PC-3 (cell line): ENCODE results near the gene GAB2. TPM values are rescaled to one million over a fixed set of nuclear protein-coding genes. Genes with fewer than 3 reads are reported as not detected.

Experiments used
- ATAC-seq: fragments of 200-7000 bp; cut with Tn5 transposase; 2 replicates; pipeline ENCODE4 v1.9.1; 2020; ENCODE audit warnings: mild to moderate bottlenecking, moderate library complexity
- BruUV-seq: library from RNA; stranded (reverse); fragments of 400-500 nt; replicated peaks from 2 replicates; lab custom pipeline; 2021; lab: Mats Ljungman, UMichigan
- CTCF ChIA-PET: fragments of 300-600 bp; sonication (Branson Sonifier 250); formaldehyde crosslinking; loops from one replicate; lab custom pipeline; 2022; ENCODE audit warnings: antibody characterized with exemption; lab: Charles Lee
- POLR2A ChIA-PET: fragments of 300-600 bp; sonication (Branson Sonifier 250); formaldehyde crosslinking; loops from one replicate; lab custom pipeline; 2022; ENCODE audit warnings: antibody characterized with exemption; ENCODE audit not compliant: unreplicated experiment; lab: Charles Lee
- DNase-seq: peaks from one replicate; pipeline ENCODE4 v3.0.0-alpha.2; 2015
- H2AFZ ChIP-seq: fragments of 300-600 bp; sonication (generic); 2 replicates; pipeline ENCODE4 v1.6.0; 2016; ENCODE audit warnings: antibody characterized with exemption, low read length
- H3F3A ChIP-seq: fragments of 300-600 bp; sonication (generic); one replicate; pipeline ENCODE4 v1.6.0; 2017; ENCODE audit warnings: antibody characterized with exemption, low read length, control low read depth, mild to moderate bottlenecking; ENCODE audit not compliant: unreplicated experiment
- H3K27ac ChIP-seq: fragments of 300-600 bp; sonication (generic); 2 replicates; pipeline ENCODE4 v1.5.1; 2016; ENCODE audit warnings: mild to moderate bottlenecking, low read length
- H3K27me3 ChIP-seq: fragments of 300-600 bp; sonication (generic); 2 replicates; pipeline ENCODE4 v1.6.1; 2016; ENCODE audit warnings: low read length, mixed read lengths
- H3K36me3 ChIP-seq: fragments of 300-600 bp; sonication (generic); 2 replicates; pipeline ENCODE4 v1.6.1; 2016; ENCODE audit warnings: low read depth, mixed run types, low read length, mixed read lengths
- H3K4me1 ChIP-seq: fragments of 300-600 bp; sonication (generic); 2 replicates; pipeline ENCODE4 v1.5.1; 2016; ENCODE audit warnings: low read length; ENCODE audit not compliant: insufficient read depth
- H3K4me2 ChIP-seq: fragments of 300-600 bp; sonication (generic); 2 replicates; pipeline ENCODE4 v1.6.0; 2016; ENCODE audit warnings: low read length
- H3K4me3 ChIP-seq: fragments of 300-600 bp; sonication (generic); 2 replicates; pipeline ENCODE4 v1.5.1; 2016; ENCODE audit warnings: mild to moderate bottlenecking, low read length, mixed read lengths
- H3K79me2 ChIP-seq: fragments of 300-600 bp; sonication (generic); 2 replicates; pipeline ENCODE4 v1.6.1; 2017; ENCODE audit warnings: low read length, mixed read lengths
- H3K9ac ChIP-seq: fragments of 300-600 bp; sonication (generic); 2 replicates; pipeline ENCODE4 v1.6.0; 2016; ENCODE audit warnings: mild to moderate bottlenecking, low read length
- H3K9me2 ChIP-seq: fragments of 300-600 bp; sonication (generic); replicated peaks from 2 replicates; pipeline ENCODE4 v1.6.1; 2016; ENCODE audit warnings: mixed run types, low read length, mixed read lengths
- H3K9me3 ChIP-seq: fragments of 300-600 bp; sonication (generic); 2 replicates; pipeline ENCODE4 v1.6.1; 2016; ENCODE audit warnings: low read length, mixed read lengths
- H4K20me1 ChIP-seq: fragments of 300-600 bp; sonication (generic); 2 replicates; pipeline ENCODE4 v1.6.1; 2016; ENCODE audit warnings: low read length, mixed read lengths
- CTCF ChIP-seq: fragments of 300-600 bp; sonication (generic); conservative IDR thresholded peaks from 2 replicates; pipeline ENCODE4 v1.5.1; 2017; ENCODE audit warnings: antibody characterized with exemption, low read depth, mild to moderate bottlenecking, low read length
- EZH2 ChIP-seq: fragments of 300-600 bp; sonication (generic); IDR thresholded peaks from one replicate; pipeline ENCODE4 v1.6.1; 2017; ENCODE audit warnings: antibody characterized with exemption, mild to moderate bottlenecking, low read length; ENCODE audit not compliant: unreplicated experiment
- EZH2phosphoT487 ChIP-seq: fragments of 300-600 bp; sonication (generic); IDR thresholded peaks from 2 replicates; pipeline ENCODE4 v1.6.1; 2018; ENCODE audit warnings: mild to moderate bottlenecking, antibody characterized with exemption, low read length, borderline replicate concordance
- intact Hi-C: fragments of 100-400 bp; cut with micrococcal nuclease; formaldehyde crosslinking; loops from 2 replicates; pipeline ENCODE4 v1.9.0; 2023
- total RNA-seq: library from RNA; depleted of rRNA; stranded (reverse); fragments of >200 nt; gene quantifications from 2 replicates; pipeline ENCODE4 v1.2.3, GENCODE V29; 2014

GAB2 gene
- total RNA-seq, 1 experiment from 2014 or later = 7.1 TPM

DNA sequence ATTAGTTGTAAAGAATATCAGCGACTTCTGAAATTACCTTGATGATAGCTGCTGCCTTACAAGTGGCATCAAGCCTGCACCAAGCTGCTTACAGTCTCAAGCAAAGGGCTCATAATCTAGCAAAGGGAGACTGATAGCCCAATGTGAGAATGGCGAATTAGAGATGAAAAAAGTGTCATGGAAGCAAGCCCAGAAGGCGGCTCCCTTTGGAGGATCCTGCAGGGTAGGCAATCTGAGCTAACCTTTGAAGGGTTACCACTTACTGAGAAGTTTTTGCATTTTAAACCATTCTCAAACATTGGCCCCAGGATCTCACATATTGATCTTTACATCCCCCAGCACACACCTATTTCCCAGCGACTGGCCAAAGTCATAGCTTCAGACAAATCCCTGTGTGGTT is 18.5 kb downstream of the GAB2 start:
- CTCF ChIA-PET = no interaction called here
- H3K79me2 ChIP-seq = 0 out of 2 replicates have a peak, but pooled peaks cover 13% of the 10 kb centered on the region

GRCh38 chr11:78398715-78399114 is 18.9 kb downstream of the GAB2 start:
- Histone ChIP-seq H3K4me2 (no peak overlapping the region), H3K79me2 (0 out of 2 replicates have a peak, but pooled peaks cover 13% of the 10 kb centered on the region), H3K9me3 (no peaks in the 10 kb centered on the region), H3K9ac (no peak overlapping the region), H3K4me3 (no peak overlapping the region), H3F3A (no peaks in the 10 kb centered on the region), H3K27me3 (no peaks in the 10 kb centered on the region), H2AFZ (no peak overlapping the region), H4K20me1 (no peaks in the 10 kb centered on the region), H3K27ac (no peak overlapping the region), H3K9me2 (no peaks in the 10 kb centered on the region), H3K36me3 (no peaks in the 10 kb centered on the region), H3K4me1 (no peaks in the 10 kb centered on the region)
- ATAC-seq (no peak), DNase-seq (no peak)
- intact Hi-C loops = no loop called here
- BruUV-seq = no TSS peak
- ChIA-PET CTCF (no interaction called here), POLR2A (no interaction called here)
- TF ChIP-seq EZH2 (no peak), CTCF (no peak)

More for the DNA sequence above, 18.5 kb downstream of the GAB2 start:
- DNase-seq (no peak), ATAC-seq (no peak)
- no peak overlapping the region for H3K4me2 ChIP-seq
- no peaks in the 10 kb centered on the region for H4K20me1 ChIP-seq
- no peaks in the 10 kb centered on the region for H3F3A ChIP-seq
- H3K27ac ChIP-seq = no peak overlapping the region
- H3K36me3 ChIP-seq = no peaks in the 10 kb centered on the region
- H3K9me3 ChIP-seq = no peaks in the 10 kb centered on the region
- no TSS peak for BruUV-seq
- no peak overlapping the region for H3K4me3 ChIP-seq
- H3K9ac ChIP-seq = no peak overlapping the region
- POLR2A ChIA-PET = no interaction called here
- H3K9me2 ChIP-seq = no peaks in the 10 kb centered on the region
- TF ChIP-seq EZH2 (no peak), CTCF (no peak), EZH2phosphoT487 (no peak)
- intact Hi-C loops = no loop called here
- H2AFZ ChIP-seq = no peak overlapping the region
- H3K27me3 ChIP-seq = no peaks in the 10 kb centered on the region
- no peaks in the 10 kb centered on the region for H3K4me1 ChIP-seq

- ChIA-PET CTCF (no interaction called here), POLR2A (no interaction called here)
- ATAC-seq = no peak
- Histone ChIP-seq H3K27me3 (no peaks in the 10 kb centered on the region), H3K36me3 (no peaks in the 10 kb centered on the region), H3F3A (no peaks in the 10 kb centered on the region), H3K4me1 (no peaks in the 10 kb centered on the region), H3K79me2 (0 out of 2 replicates have a peak, but pooled peaks cover 5% of the 10 kb centered on the region), H4K20me1 (no peaks in the 10 kb centered on the region), H3K4me3 (no peak overlapping the region), H3K27ac (no peak overlapping the region), H3K9me2 (no peaks in the 10 kb centered on the region), H3K4me2 (no peak overlapping the region), H2AFZ (no peak overlapping the region), H3K9me3 (no peaks in the 10 kb centered on the region), H3K9ac (no peak overlapping the region)
- intact Hi-C loops = no loop called here
- DNase-seq = no peak
- TF ChIP-seq EZH2 = no peak
- no peak for TF ChIP-seq CTCF
- TF ChIP-seq EZH2phosphoT487 = no peak
- BruUV-seq = no TSS peak
Measured at GRCh38 chr11:78397398-78397797, 20.2 kb downstream of the GAB2 start.
